Cerebellar cortex (tissue), 1 donor: ENCODE results near the gene ELMO1.
A peak's percentile ranks its signal among the peaks of the same experiment; 100 is the strongest.

Experiments used
- DNase-seq: peaks from one replicate; pipeline ENCODE4 v3.0.0-alpha.2; 2015; ENCODE audit warnings: low spot score

ELMO1 gene

DNA sequence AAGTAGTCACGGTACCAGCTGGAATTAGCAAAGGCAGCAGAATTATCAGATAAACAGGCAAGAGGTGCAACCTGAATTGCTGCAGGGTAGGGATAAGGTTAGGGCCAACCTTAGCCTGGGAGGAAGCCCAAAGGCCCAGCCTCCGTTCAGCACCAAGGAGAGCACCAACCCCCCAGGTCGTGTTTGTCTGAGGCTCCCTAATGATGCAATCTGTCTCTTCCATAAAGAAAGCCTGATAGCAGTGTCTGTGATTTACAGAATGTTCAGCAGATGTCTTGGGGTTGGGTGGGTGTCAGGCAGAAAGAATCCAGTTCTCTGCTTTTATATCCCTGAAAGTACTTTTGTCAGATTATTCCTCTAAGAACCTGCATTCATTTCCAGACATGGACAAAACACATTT is 396.0 kb downstream of the ELMO1 start:
- DNase-seq, result no peak

DNA sequence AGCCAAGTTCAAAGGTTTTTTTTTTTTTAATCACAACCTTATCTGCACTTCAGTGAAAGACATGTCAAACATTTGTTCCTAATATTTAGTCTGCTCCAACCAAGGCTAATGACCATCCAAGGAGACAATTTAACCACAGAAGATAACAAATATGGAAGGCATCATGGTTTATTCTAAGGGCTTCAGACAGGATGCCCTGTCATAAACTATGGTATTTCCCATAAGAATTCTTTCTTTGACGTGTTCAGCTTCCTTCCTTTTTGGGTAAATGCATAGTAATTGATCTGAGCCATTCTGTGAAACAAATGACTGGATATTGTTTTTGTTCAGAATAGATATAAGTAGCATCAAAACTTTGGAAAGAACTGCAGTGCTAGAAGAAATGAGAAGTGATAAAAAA is 397.9 kb downstream of the ELMO1 start:
- DNase-seq, result no peak

DNA sequence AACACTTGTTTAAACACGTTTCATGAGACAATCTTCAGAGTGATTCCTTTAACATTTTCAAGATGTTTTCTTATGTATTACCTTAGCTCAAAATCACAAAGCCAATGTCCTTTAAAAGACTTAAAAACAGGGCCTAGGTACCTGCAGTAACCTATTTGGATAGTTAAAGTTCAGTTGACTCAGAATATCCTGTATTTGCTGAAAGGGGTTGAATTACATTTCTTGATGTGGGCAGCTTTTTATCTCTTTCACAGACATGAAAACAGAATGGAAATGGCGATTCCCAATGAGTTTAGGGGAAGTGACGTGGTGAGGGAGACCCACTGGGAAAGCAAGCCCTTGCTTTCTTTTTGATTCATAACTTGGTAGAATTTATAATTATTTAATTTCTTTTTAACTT is 400.0 kb downstream of the ELMO1 start:
- DNase-seq, result no peak

DNA sequence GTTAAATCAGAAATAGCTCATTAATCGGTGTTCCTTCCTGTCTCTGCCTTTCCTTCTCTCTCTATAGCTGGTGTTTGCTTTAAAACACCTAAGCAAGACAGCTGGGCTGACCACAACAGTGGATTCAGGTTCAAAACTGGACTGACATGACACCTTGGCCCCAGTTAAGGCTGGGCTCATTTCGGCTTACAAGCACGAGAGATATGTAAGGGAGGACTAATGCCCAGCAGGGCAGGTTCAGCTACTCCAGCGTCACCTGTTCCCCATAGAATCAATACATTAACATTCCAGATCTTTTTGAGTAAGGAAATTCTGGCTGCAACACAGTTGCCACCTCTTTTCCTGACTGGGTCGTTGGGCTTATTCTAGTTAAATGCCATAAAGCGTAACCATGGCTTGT is 401.4 kb downstream of the ELMO1 start:
- no peak for DNase-seq

DNA sequence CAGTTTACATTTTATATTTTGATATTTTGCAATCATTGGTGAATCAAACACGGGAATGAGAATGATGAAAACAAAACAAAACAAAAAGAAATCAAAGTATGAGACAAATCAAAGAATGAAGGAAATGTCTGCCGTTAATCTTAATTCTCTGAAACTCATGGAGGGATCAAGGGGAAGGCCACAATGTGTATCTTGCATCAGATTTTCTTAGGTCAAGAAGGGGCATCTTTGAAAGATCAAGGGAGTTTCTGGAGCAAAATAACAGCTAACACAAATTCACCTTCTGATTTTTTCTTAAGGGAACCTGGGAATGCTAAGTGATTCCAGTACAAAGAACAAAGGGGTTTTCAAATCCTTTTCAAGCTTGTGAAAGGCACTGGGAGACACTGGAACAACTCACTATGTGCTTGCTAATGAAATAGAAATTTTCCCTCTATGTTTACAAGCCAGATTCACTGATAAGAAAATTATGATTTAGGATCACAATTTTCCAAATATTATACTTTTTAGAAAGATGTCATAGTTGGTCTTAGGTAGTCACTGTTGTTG is 402.1 kb downstream of the ELMO1 start:
- DNase-seq, result no peak

DNA sequence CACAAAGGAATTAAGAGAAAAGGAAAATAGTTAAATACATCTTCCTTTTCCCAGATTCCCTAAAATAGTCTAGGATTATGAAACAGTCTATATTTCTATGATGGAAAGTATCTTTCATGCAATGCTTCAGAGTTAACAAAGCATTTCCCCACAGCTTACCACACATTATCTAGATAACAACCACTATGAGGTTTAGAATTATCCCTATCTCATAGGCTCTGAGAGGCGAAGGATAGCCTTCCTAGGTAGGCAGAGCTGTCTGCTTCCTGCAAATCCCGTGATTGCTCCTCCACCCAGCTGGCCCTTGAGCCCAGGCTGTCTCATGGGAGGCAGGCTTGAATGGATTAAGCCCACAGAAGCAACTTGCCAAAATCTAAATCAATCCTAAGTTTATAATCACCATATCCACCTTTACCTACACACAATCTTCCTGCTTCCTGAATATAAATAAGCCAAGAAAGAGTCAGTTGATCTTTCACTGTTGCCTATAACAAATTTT is 402.9 kb downstream of the ELMO1 start:
- DNase-seq, result no peak

DNA sequence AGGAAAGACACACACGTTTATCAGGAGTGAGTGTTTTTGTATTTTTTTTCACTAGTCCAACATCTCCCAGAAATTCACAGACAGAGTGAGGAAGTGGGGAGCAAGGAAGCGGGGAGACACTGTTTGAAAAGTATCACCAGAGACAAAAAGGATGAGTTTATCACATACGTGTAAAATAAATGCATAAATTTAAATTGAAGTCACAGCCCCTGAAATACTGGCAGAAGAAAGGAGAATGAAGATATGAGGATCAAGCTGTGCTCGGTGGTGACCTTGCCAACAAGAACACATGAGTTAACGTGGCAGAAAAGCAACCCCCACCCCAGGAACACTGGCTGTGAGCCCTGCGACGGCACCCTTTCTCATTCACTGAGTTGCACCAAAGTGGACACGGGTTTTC is 407.2 kb downstream of the ELMO1 start:
- no peak for DNase-seq

DNA sequence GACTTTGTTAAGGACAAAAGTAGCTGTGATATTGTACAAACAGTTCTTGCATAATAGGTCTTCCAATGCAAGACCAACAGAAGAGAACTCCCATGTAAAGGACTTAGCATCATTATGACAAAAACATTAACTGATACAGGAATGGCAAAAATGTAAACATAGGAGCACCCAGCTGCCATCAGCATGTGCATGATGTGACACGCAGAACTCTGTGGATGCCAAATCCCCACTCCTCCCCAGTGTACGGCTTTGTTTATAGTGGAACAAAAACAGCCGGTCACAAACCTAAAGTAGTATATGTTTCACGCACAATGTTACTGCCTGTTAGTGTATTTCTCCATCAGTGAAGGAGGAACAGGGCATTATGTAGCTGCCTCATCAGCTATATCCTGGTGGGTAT is 408.3 kb downstream of the ELMO1 start:
- DNase-seq, result no peak

DNA sequence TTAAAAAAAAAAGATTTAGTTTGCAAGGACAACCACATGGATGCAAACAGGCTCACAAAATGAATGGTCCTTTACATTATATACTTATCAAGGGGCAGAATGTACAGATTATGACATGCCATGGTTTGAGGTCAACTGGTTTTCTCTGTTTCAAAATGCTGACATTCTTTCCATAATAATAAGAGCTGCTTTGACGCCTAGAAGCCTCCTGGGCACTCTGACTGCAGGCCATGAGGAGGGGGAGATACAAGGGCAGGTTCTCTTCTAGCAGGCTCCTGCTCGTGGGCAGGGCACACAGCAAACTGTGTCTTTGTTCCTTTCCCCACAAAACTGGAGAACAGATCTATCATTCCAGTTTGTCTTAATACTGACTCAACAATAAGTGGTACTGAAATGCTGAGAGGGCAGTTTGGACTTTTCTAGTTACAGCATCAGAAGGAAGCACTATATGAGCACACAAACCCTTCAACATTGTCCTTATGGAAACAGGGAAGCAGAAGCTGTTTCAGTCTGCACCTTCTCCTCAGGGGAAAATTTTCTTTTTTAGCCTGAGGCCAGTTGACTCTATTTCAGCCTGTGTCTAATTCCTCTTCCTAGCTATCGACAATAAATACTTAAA is 409.4 kb downstream of the ELMO1 start:
- no peak for DNase-seq

DNA sequence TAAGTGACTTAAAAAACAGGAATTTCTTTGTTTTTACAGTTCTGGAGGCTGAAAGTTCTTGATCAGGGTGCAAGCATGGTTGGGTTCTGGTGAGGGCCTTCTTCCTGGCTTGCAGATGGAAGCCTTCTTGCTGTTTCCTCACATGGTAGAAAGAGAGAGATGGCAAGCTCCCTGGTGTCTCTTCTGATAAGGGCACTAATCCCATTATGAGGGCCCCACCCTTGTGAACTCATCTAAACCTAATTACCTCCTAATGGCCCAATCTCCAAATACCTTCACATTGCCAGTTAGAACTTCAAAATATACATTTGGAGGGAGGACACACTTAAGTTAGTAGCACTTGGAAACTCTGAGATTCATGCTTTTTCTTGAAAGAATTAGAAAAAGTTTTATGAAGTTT is 410.0 kb downstream of the ELMO1 start:
- no peak for DNase-seq

DNA sequence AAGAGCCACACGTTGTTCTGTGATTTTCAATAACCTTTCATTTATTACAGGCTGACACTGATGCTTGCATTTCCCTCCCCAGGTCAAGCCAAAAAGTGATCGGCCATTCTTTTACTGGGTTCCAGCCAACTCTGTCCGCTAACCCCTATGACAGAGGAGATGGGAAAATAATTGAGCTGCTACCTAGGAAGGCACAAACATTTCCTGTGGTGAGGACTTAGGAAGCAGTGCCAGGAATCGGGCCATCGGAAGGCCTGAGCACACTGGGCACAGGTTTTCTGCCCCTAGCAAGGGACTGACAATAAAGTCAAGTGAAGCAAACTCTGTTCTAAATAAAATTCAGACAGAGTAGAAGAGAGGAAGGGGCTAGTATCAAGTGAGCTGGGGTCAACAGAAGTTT is 411.4 kb downstream of the ELMO1 start:
- peak; percentile 56 for DNase-seq

DNA sequence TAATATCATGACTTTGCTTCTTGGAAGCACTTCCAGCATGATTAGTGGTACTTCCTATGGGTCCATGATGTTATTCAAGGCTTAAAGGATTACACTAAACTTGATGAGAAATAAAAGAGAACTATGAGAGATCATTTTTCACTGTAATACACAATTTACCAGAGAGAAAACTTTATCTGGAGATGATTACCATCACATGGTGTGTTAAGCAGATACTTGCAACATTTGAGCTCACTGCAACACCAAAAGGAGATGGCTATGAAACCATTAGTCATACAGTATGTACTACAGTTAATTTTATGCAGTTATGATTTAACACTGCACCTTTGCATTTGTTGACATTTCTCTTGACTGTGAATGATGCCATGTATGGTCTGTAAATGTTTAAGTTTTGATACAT is 413.0 kb downstream of the ELMO1 start:
- no peak for DNase-seq

DNA sequence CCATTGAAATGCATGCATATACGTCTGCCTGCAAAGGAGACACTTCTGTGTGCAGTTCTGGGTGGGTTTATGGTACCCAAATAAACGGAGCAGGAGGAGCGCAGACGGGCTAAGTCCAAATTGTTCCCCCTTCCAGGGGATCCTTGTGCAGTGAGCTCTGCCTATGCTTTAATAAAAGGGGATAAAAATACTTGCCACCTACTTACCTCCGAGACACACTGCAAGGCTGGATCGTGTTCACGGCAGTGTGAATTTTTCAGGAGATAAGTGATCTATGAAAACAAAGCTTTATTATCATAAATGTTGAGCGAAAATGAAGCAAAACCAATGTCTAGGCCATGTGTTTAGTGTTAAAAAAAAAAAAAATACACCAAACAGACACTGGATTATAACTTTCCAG is 415.5 kb downstream of the ELMO1 start:
- DNase-seq, result no peak

DNA sequence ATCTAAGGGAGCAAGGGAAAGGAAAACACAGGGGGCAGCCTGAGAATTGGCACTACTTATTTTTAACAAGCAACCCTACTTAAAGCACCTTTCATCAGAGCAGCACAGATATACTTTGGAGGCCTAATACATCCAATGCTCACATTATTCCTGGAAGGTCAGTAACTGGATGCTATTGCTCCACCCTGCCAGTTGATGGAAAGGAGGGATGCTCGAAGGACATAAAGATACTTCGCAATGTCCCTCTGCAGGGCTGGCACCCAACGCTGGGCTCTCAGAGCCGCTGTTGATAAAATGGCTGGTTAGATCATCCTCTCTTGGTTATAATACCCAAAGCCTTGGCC is 416.4 kb downstream of the ELMO1 start:
- DNase-seq, result no peak

DNA sequence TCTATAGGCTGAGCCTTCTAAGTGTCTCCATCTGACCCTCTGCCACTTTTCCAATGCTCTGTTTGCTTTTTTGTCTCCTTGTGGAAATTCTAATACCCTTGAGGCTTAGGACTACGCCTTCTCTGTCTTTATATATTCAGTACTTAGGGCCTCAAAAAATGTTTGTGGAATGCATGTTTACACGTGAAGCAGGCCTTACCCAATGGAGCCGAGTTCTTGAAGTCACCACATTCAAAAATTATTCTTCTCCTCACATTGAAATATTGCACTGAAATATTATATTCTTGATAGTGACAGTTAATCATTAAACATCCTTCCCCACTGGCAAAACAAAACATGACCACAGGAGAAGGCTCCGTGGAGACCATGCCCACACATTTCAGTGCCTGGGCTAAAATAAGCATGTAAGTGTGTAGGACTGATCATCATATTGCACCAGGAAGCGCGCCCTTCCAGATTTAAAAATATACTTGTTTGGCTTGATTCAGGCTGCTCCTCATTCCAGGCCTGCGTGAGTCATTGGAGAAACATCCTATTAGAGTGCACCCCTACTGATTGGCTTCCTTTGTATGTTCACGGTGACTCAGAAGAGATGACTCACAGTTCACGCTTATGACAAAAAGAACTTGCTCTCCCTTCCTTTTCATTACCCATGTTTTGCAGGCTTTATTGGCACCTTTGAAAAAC is 416.9 kb downstream of the ELMO1 start:
- DNase-seq, result peak; percentile 80

DNA sequence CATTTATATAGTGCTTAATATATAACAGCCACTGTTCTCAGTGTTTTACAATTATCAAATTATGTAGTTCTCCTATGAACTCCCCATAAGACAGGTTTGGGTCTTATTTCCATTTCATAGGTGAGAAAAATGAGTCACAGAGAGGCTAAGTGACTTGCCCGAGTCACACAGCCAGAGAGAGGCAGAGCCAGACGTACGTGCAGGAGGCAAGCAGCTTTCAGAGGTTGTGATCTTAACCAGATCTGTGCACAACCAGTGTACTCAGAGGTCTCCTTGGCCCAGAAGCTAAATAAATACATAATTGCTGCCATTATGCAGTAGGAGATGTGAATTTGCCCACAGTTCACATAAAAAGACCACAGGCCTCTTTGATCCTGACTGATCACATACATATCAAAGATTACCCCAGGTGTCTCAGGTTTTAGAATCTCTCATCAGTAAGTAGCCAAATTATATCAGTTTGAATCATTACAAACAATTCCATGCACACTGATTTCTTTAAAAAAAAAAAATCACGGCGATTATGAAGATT is 419.7 kb downstream of the ELMO1 start:
- no peak for DNase-seq

DNA sequence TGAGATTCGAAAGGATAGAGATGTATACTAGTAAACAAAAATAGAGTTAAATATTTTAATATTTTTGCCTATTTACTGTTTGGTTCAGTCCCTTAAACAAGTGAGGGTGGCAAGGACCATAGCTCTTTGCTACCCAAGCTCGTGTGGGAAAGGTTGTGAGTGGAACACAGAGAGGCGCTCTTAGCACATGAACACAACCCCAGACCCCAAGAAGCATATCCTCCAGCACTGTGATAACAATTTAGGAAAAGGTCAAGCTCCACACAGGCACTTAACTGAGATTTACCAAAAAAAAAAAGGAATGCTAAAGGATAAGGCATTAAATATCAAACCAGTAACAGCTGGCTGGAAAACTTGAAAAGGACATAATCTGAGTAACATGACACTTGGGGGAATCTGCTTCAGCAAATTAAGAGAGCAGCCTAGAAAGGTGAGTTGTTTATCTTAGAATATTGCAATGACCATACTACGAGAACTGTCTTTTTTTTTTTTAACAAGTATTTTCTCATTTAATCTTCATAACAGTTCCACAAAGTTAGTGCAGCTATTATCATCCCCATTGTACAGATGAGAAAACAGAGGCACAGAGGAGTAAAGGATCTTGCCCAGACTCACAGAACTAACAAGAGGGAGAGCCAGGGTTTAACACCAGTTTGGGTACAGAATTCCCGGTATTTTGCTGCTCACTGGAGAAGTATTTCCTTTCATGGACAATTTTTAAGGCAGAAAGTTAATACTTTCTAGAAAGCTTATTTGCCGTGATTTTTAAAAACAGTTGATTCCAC is 420.9 kb downstream of the ELMO1 start:
- no peak for DNase-seq

DNA sequence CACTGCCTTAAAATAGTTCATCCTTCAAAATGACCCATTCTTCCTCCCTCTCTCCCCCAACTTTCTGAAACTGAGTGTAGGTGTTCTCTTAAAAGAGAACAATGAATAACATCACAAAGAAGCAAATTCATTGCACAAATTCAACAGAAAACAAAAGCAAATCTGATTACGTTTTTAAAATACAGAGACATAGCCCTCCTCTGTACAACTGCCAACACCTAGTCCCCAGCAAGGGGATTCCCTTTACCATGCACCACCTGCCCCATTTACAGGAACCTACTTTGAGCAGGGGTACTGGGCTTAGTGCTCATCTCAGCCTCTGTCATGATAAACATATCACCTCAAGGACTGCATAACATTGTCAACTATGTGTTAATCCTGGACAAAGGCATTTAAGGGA is 421.6 kb downstream of the ELMO1 start:
- DNase-seq, result no peak

DNA sequence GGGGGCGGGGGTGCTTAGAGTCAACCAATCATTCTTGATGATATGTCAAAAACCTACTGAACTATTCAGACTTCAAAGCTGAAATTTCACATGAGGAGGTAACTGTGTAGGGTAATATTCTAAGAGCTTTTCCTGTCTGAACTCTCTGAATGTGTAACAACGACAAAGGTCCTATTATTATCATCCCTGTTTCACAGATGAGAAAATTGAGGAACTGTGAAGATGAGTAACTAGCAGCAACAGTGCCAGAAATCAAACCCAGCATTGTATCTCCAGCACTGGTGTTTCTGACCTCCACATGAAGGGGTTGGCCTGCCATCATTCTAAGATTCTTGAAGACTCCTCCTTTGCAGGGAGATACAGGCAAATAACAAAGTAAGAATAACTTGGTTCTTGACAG is 429.7 kb downstream of the ELMO1 start:
- no peak for DNase-seq

DNA sequence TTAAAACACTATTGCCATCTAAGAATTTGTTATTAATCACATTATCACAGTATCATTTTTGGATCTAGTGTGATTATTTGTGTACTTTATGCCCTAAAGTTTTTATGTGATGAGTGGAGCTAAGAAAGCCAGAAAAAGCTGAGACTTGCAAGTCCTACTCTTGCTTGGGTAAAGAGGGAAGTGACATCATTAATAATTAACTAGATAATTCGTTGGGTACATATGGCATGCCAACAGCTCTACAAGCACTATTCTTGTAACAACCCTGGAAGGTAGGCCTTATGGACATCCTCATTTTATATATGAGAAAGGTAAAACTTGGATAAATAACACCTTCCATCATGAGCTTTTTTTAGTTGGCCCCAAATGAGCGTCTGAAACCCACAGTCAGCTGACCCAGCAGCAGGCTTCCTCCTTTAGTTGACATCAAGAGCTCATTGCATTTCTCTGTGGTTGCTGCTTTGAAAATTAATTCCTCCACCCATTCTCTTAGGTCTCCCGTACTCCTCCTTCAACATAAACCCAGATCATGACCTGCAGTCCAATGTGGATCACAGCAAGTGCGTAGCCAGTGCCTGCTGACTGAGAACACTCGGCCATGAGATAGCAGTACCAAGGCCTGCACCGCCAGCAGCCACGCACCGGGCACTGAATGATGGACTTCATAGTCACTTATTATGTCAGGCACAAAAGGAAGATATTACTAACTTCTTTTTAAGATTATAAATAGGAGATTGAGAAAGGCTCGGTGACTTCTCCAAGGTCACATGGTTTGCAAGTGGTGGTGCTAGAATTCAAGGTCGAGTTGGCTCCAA is 432.4 kb downstream of the ELMO1 start:
- no peak for DNase-seq

DNA sequence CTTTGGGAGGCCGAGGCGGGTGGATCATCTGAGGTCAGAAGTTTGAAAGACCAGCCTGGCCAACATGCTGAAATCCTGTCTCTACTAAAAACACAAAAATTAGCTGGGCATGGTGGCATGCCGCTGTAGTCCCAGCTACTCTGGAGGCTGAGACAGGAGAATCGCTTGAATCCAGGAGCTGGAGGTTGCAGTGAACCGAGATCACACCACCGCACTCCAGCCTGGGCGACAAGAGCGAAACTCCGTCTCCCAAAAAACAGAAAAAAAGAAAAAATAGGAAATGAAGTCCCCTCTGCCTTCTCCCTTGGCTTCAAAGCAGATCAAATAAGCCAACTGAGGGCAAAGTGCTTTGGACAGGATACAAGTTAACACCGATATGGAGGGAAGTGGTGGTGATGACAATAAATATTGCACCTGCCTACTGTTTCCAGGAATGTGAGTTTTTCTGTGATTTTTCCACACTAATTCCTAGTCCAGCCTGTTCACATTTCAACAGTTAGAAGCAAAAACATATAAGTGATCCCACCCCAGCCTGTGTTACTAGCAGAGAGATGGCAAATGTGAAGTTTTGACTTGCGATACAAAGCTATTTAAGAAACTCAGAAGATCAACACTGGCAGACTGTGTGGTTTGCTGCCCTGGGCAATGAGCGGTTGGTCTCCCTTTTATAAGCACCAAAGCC is 433.2 kb downstream of the ELMO1 start:
- DNase-seq, result no peak
